NCI-H526 (cell line): ENCODE results near the gene ROR1.
"Not testable (repeated sequence)": the region's sequence is repeated elsewhere in the genome, so short reads cannot be mapped to it uniquely, and the experiment has no call there.

Source experiments
- DNase-seq, 2 experiments: peaks; one replicate each; lab custom pipeline; 2025; lab: John Stamatoyannopoulos, UW

ROR1 gene

DNA sequence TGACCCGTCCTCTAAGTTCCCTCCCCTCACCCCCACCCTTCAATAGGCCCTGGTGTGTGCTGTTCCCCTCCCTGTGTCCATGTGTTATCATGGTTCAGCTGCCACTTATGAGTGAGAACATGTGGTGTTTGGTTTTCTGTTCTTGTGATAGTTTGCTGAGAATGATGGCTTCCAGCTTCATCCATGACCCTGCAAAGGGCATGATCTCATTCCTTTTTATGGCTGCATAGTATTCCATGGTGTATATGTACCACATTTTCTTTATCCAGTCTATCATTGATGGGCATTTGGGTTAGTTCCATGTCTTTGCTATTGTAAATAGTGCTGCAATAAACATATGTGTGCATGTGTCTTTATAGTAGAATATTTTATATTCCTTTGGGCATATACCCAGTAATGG is 330.8 kb downstream of the ROR1 start:
- DNase-seq, result not testable (repeated sequence)

DNA sequence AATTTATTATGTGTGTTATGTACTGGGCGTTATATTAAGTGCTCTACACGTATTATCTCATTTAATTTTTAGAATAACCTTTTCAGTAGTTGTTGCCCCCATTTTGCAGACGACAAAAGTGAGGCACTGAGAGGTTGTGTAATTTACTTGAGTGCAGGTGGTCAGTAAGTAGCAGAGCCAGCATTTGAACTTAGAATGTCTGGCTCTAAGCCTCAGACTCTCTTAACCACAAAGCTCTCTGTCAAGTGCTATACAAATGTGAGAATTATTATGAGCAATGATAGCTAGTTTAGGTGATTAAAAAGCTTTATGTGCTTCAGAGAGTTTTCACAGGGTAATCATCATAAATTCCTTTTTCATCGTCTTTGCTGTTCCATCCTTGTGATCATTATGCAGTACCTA is 333.3 kb downstream of the ROR1 start:
- no peak for DNase-seq

DNA sequence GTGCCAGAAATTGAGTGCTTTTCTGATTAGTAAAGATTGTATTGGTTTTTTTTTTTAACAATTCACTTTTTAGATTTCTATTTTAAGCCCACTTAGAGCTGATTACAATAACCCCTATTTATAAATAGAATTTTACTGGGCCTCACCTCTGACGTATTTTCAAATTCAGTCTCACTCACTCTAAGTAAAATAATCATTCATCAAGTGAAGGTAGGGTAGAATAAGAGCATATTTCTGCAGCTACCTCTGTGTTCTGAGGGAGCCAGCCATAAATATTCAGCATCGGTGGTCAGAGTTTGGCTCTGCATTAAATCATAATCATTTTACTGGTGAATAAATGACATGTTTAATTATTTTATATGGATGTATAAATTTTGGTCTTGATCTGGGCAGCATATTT is 333.8 kb downstream of the ROR1 start:
- no peak for DNase-seq

DNA sequence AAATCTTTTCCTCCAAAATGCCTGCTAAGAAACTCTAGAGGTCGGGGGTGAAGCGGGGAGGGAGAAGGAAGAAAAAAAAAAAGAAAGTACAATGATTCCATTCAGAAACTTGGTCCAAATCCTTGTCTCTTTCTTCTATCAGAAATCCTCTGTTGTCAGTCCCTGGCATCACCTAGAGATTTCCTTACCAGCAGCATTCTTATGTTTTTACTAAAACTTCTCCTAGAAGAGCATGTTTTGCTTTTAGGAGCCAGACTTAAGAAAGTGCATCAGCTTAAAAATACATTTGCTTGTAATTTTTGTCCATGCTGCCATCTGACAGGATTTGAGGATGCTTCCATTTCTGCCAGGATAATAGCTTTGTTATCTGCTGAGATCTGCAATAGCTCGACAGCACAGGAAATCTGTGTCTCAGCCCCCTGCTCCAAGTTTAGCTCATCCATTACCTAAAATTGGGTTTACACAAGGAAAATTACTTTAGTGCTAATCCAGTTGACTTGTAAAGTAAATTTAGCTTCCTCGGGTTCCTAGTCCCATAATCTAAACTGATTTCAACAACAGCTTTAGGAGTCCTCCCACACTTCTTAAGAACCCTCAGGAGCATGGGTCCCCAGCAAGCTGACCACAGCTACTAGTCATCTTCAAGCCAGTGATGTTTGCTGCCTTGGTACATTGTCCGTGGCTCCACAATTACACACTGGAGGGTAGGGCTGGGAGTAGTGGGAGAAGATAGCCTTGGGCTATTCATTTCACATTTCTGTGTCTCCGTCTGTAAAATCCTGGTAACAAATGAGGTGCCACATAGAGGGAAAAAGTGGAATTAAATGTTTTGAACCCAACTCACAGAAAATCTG is 337.3 kb downstream of the ROR1 start:
- no peak for DNase-seq

DNA sequence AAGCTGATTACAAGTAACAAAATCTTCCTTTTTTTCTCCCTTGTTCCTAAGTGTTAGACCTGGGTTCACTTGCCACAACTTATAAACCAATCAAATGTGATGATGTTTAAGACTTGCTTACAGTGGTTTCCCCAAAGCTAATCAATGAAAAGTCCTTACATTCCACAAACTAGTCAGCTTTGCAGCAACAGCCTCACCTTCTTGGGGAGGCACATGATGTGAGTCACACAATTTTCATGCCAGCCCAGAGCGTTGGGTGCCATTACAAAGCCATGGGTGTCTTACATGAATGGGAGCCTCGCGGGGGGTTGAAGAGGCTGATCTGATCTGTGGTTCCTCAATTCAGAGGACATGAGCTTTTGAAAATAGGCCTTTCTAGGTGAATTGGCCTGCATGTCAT is 338.0 kb downstream of the ROR1 start:
- DNase-seq, result no peak

DNA sequence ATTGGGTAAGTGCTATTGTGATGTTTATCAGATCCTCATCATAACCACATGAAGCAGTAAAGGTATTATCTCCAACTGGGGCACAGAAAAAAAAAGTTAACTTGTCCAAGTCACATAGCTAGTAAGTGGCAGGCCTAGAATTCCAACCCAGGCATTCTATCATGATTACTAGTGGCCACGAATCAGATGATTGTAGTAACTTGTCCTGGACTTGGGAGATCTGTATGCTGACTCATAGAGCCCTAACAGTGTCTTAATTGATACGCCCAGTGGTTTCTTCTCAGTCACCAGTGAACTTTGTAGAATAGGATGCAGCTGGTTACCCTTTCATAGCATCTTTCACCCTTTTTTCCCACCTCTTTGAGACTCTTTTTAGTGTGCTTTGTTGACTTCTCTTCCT is 338.5 kb downstream of the ROR1 start:
- DNase-seq, result no peak

DNA sequence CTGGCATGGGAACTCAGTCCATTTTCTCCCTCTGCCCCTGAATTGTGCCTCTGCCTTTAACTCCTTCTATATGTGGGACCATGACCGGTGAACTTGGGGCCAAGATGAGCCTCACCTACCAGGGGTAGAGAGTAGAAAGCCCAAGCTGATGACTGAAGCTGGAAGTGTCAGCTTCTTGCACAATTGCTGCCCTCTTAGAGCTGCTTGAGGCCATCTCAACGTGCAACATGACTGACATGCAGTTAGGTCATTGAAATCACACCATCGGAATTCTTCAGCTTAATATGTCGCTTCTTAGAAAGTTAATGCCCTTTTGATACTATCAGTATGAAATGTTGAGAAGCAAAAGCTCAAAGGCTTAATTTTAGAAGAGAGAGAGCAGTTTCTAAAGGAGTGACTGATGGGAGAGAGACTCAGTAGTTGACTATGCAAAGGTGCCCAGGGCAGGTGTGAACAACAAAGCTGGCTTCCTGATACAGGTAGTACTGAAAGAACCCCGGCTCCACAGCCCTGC is 340.3 kb downstream of the ROR1 start:
- no peak for DNase-seq

DNA sequence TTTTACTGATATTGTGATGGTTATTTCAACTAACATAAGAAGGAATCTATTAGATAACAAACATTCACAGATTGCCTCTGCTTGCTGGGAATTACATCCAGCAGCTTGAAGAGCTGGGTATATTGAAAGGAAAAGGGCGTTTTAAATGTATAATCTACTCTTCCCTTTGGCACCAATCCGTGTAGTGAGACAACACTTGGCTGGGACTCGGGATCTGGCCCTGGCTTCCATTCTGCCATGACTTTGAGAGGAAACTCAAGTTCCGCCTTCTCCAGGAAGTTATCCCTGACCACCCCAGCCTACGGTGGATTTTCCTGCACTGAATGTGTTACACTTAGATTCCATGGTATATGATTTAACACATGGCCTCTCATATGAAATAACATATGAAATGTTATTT is 342.7 kb downstream of the ROR1 start:
- no peak for DNase-seq

DNA sequence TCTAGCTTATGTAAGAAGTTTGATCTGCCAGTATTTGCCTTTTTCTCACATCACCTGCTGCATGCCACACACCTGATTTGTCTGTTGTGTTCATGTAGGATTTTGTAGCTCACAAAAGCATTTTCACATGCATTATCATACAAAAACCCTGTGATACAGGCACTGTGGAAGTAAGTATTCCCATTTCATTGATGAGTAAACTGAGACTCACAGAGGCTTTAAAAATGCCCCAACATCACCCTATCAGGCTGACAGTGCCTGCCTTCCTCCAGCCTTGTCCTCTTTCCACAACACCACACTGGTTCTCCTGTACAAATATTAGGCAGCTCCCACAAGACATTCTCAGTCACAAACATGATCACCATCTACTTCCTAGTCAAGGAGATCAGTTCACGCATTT is 343.7 kb downstream of the ROR1 start:
- DNase-seq, result no peak

DNA sequence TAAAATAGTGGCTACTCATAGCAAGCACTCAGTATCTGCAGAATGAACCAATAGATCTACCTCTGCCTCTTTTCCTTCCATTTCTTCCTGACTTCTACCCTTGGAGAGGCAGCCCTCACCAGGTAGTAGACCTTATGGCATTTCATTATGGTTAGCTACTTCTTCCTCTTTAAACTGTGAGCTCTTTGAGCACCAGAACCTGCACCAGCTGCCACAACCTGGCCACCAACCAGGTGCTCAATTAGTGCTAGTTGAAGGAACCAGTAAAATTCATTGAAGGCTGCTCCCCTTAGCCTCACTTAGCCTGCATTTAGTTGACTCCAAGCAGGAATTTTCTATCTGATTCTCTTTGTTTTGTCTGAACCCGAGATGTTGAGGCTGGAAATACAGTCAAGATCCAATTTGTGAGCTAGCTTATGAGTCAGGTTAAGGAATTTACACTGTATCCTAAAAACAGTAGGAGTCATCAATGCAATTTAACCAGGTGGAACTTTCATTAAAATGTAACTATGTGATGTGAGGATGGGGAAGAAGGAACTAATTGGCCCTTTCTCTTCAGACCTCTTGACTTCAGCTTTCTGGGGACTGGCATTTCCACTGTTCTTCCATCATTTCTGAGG is 348.1 kb downstream of the ROR1 start:
- DNase-seq, result no peak

DNA sequence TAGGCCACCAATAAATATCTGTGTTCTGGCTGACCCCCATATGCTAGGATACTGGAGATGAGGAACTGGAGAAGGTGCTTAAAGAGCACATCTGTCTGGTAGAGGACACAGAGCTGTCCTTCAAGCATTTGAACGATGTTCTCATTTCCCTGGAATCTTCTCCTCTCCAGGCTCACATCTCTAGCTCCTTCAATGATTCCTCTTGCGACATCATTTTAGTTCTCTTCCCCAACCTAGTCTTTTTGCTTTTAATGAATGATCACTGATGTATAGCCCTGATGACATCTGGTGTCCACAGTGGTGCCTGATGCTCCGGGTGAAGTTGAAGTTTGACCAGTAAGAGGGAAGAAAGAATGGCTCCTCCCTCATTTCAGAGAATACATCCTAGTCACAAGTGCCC is 348.8 kb downstream of the ROR1 start:
- no peak for DNase-seq

DNA sequence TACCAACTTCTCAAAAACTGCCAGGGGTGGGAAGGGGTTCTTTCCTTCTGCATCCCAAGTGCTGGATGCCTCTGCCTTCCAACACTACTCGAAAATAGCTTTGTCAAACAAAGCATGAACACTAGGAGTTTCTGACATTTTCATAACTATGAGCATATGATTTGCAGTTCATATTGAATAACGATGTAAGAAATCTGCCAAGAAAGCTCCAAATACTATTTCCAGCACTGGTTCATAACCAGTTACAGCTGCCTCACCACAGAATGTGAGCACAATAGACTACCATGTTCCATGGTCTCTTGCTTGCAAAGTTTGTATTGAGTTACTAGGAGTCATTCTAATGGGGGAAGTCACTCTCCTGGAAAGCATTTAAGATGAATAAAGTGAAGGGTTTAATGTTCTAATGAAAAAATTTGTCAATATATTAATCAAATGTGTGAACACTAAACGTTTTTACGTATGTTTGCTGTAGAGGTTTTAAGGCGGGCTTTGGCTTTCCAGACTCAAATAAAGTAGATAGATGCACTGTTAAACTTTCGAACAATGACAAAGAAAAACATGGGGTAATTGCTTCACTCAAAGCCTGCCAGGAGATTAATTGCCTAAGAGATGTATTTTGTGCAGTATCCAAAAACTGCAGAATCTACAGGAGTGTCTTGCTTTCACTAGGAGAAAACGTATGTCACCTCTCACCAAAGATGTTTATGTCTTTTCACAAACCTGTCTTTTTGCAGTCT is 351.1 kb downstream of the ROR1 start:
- DNase-seq, result no peak

DNA sequence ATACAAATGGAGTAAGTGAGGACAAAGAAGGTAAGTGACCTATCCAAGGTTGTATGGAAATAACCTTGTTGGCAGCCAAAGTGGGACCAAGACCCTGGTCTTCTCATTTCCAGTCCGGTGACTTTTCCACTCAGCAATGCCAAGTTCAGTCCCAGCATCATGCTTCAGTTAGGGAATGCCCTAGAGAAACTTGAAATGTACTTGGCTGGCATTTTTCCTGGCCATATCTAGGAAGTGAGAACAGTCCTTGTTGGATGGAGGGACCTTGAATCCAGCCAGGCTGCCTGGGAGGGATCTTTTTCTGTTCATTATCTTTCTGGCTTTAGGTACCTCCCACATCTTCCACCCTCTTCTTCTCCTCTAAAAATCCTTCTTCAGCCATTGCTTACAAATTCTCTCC is 352.8 kb downstream of the ROR1 start:
- no peak for DNase-seq

DNA sequence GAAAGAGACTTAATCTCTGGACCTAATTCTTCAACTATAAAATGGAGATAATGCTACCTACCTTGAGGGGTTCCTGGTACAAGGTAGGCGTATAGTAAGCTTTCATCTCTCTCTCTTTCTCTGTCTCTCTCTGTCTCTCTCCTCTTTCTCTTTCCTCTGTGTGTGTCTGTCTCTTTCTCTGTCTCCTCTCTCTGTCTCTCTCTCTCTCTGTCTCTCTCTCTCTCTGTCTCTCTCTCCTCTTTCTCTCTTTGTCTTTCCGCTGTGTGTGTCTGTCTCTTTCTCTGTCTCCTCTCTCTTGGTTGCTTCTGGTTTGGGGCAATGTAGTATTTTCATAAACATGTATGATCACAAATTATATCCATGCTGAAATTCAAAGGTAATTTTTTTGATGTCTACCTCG is 353.5 kb downstream of the ROR1 start:
- no peak for DNase-seq

DNA sequence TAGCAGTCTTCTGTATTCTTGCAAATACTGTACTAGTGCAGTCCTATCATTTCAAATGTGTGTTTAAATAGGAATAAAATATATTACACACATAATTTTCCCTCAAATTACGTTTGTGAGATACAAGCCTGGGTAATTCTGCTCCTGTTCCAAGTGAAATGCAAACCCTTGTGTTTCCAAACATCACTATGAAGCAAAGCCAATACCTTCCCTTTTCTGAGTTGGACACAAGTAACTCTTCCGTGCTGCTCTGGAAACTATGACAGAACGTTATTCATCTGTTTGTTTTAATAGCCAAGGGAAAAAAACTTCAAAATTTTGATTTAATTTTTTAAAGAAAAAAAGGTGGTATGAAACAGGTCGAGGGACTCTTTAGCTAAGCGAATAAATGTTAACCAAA is 355.9 kb downstream of the ROR1 start:
- DNase-seq, result no peak

DNA sequence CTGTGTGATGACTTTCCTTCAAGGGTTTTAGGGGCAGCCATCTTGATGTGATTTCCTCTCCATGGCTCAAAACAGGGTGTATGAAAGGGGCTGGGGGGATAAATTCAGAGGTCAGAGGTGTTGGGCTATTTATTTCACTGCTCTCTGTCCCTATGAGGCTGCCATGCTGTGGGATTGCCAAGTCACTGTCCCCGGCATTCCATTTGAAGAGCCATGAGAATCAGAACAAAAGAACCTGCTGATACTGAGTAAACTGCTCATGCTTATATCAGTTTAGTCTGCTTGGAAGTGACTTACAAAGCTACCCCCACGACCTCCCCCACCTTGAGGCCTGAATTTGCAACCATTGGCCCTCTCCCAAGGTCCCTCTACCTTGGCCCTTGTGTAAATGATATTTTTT is 357.3 kb downstream of the ROR1 start:
- no peak for DNase-seq

DNA sequence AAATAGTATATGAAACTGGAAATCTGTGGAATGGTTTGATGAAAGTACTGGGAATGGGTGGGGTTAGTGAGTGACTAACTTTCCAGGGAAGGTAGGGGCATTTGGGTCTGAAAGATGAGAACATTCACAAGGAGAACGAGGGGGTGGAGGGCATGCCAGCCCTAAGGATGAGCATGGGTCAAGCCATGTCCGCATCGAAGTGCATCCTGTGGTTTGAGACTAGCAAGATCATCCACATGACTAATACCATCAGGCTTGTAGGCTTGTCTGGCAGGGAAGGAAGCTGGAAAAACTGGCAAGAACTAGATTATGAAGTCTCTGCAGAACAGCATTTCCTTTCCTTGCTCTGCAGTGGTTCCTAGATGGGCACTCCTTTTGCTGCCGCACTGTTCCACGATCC is 359.2 kb downstream of the ROR1 start:
- no peak for DNase-seq

DNA sequence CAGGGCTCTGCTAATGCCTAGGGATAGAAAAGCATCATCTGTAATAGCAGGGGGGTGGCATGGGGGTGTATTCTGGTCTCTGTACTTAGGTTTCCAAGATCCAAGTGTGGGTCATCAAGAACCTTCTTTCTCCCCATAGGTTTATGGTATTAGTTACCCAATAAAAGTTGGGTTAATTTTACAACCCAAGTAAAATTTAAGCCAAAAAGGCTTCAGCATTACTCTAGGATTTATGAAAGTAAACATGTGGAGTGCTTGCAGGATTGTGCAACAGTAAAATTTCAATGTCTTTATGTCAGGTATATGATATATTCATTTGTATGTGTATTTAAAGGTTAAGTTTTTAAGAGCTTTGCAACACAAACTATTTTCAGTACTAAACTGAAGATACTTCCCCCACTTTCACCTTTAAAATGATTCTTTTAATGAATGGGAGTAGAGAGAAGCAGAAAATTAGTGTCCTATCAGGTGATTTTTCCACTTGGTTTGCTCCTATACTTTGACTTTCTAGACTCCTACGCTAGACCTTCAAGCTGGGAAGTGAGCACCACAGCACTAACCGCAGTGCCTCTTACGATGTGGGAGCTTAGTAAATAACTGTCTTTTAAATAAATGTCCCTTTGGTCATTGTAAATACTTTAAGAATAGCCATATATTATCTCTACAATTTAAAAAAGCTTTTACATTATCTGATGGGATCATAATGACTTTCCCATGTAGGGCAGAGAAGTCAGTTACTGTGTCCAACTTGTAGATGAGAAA is 361.8 kb downstream of the ROR1 start:
- DNase-seq, result no peak

DNA sequence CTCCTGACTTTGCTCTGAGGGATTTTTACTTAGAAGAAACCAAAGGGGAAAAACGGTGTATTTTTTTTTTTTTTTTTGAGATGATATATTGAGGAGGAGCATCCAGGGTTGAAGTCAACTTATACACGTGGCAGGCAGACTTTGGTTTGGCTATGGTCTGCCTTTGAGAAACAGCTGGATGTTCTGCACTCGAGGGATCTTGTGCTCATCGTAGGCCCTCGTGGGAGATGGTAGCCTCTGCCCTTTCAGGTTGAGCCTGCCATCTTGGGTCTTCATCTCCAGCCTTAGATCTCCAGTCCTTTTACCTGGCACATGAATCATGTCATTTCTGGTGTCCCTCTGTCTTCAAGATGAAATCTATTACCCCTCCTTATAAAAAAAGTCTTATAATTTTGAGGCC is 362.5 kb downstream of the ROR1 start:
- no peak for DNase-seq

DNA sequence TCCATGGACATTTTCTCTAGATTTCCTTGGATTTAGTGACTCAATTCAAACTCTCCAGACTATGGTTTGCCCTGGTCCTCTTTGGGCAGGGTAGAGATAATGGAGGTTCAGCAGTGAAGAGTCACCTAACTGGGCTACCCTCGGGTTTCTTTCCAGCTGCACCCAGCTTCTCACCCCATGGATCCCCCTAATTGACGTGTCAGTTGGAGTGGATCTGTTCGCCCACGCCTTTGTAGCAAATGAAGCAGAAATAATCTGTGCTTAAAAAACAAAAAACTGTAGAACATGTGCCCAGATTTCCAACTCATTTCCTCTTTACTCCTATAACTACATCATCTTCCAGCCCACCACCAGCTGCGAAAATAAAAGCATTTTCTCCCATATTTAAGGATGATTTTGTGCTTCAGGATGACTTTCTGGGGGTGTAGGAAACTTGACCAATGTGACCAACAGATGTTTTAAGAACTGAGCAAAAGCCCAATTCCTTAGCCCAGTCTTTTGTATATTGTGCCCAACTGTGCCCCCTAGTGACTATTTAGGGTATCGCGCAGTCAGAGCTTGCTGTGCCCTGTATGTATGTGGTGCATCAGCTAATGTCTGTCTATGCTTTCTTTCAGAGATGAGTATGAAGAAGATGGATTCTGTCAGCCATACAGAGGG is 363.1 kb downstream of the ROR1 start:
- peak; percentile 24 to 81 for DNase-seq

DNA sequence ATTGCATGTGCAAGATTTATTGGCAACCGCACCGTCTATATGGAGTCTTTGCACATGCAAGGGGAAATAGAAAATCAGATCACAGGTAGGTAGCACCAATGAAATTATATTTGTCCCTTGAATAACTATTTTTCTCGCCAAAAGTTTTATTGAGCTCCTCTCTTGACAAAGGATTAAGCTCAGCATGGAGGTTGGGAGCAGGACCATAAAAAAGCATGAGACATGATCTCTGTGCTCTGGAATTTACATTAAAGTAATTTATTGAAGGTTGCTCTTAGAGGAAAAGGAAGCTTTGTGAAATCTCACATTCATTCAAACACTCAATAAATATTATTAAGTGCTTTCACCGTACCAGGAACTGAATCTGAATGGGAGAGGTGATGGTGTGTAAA is 363.6 kb downstream of the ROR1 start:
- DNase-seq, result no peak

DNA sequence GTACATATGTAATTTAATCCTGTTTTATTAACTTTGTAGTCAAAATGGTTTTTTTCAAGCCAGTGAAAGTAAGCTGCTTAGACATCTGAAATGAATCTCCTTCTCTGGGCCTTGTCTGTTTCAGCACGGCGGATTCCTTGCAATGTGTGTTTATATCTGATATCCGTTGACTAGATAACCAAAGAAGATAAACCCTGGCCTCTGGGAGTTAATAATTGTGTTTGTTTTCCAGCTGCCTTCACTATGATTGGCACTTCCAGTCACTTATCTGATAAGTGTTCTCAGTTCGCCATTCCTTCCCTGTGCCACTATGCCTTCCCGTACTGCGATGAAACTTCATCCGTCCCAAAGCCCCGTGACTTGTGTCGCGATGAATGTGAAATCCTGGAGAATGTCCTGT is 366.1 kb downstream of the ROR1 start:
- no peak for DNase-seq
